NCI-H526 treated with DMSO at 0.1 percent for 48 hours (cell line): ENCODE measurements around the gene ATAD3A.
"Not testable (repeated sequence)": the region's sequence is repeated elsewhere in the genome, so short reads cannot be mapped to it uniquely, and the experiment has no call there.

Experiments used
- DNase-seq: peaks from one replicate; lab custom pipeline; 2025; lab: John Stamatoyannopoulos, UW

ATAD3A gene

DNA sequence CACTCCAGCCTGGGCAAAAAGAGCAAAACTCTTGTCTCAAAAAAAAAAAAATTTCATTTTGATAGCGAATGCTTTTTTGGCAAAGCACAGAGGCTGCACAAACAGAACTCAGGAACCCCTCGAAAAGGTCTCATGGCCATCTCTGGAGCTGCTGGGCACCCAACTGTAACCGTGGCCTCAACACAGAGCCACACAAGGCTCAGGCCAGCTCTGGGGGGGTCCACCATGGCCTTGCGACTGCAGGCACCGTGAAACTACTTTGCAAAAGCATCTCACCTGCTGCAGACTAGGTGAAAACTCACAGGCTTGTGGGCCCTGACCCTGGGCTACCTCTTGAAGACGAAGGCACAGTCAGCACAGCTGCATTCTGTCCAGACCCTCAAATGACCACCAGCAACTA lies 44.5 kb downstream of the ATAD3A start:
- no peak for DNase-seq

DNA sequence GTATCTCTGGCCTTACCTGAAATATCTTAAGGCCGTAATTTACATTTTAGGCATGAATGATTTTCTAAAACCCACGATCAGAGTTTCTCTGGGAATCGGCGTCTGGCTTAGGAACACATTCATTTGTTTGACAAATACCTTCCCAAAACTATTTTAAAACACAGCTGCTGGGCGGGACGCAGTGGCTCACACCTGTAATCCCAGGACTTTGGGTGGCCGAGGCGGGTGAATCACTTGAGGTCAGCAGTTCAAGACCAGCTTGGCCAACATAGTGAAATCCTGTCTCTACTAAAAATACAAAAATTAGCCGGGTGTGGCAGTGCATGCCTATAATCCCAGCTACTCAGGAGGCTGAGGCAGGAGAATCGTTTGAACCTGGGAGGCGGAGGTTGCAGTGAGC lies 45.0 kb downstream of the ATAD3A start:
- DNase-seq = not testable (repeated sequence)

DNA sequence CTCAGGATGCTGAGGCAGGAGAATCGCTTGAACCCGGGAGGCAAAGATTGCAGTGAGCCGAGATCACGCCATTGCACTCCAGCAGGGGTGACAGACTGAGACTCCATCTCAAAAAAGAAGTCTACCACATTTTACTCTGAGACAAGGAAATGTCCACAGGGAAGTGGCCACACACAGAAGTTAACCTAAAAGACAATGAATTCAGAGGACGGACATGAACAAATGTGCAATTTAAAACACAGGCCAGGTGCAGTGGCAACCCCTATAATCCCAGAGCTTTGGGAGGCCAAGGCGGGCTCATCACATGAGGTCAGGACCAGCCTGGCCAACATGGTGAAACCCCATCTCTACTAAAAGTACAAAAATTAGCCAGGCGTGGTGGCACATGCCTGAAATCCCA lies 45.7 kb downstream of the ATAD3A start:
- not testable (repeated sequence) for DNase-seq

DNA sequence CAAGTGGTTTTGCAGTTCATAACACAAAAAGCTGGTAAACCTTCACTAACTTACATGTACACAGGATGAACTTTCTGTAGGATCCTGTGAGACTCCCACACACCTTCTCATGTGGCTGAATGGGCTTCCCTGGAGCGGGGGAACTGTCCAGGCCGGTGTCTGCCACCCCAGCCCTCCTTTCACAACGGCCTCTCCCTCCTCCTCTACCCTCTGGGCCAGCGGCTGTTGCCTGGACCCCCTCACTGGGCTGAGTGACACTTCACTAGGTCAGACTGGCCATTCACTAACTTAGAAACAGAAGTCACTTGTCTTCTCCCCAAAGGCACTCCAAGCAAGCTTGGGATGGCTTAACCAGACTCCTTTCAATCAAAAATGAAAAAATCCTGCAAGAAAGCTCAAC lies 46.6 kb downstream of the ATAD3A start:
- no peak for DNase-seq

DNA sequence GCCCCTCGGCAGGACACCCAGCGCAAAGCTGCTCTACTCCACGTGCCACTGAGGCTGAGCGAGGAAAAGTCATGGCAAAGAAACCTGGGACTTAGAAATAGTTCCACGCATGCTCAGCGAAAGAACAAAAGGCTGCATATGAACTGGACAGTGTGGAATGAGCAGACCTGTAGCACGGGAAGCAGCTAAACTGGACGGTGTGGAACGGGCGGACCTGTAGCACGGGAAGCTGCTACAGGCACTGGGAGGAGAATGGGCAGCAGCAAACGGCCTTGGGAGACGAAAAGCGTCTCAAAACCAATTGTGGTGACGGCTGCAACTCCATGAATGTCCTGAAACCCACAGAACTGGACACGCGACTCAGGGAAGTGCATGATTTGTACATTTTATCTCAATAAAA lies 47.1 kb downstream of the ATAD3A start:
- no peak for DNase-seq

DNA sequence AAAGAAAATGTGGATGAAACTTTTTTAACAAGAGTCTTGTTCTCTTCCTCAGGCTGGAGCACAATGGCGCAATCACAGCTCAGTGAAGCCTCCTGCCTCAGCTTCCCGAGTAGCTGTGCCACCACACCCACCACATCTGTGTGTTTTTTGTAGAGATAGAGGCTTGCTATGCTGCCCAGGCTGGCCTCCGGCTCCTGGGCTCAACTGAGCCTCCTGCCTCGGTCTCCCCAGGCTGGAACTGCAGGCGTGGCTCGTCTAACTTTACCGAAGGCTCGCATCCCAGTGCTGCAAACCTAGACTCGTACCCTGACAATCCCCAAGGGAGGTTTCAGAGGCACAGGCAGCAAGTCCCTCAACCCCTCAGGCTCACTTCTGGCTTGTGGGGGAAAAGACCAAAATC lies 48.2 kb downstream of the ATAD3A start:
- DNase-seq = no peak

DNA sequence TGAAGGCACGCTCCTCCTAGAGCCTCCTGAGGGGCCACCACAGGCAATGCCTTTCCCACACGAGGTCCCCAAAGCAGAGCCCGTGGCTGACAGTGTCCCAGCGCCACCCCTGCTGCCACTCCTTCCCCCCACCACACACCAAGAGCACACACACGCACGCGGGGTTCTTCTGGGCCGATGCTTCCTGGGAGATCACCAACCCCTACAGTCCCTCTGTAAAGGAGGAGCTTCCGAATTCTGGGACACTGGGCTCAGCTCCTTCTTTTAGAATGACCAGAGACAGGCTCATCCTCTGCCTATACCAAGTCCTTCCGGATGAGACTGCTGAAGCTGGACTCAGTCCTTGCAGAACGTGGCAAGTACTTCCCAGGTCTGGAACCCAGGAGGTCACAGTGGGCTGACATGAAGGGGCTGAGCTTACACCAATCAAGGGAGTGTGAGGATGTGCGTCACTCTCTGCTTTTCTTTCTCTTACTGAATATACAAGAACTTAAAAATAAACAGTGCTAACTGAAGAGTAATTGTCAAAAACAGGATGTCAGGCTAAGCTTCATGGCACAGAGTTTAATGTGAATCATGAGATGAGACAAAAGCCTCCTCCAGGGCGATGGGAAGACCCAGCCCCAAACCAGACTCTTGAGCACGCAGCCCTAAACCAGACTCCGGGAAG lies 50.0 kb downstream of the ATAD3A start:
- no peak for DNase-seq

DNA sequence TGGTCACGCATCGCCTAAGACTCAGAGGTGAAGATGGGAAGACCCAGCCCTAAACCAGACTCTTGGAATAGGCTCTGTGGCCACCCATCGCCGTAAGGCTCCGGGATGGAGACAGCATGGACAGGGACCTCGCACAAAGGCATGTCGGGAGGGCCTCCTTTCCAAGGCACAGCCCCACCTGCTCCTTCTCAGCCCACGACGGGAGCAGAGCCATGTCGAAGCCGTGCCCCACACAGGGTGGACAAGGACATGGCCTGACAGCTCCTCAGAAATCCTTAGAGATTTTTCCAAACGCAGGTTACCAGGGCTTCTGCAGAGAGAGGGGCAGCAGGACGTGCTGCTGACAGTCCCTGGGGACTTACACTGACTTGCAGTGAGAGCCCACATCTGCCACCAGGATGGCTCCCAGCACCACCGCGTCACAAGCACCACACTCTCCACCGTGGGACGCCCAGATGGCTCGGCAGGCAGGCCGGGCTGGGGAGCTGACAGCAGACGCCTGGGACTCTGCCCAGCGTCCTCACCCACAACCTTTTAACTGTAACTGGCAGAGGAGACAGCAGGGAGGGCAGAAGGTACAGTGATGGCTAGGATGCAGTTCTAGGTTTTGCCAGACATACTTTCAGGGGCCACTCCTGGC lies 50.7 kb downstream of the ATAD3A start:
- DNase-seq = no peak

DNA sequence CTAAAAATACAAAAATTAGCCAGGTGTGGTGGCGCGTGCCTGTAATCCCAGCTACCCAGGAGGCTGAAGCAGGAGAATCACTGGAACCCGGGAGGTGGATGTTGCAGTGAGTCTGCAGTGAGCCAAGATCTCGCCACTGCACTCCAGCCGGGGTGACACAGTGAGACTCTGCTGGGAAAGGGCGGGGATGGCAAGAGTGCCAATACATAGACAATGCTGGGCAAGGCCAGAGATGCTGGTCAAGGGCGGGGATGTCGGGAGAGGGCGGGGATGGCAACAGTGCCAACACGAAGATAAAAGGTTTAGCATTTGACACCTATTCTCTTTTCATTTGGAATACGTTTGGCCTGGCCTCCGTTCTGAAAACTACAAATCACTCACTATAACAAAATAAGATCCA lies 51.7 kb downstream of the ATAD3A start:
- no peak for DNase-seq

DNA sequence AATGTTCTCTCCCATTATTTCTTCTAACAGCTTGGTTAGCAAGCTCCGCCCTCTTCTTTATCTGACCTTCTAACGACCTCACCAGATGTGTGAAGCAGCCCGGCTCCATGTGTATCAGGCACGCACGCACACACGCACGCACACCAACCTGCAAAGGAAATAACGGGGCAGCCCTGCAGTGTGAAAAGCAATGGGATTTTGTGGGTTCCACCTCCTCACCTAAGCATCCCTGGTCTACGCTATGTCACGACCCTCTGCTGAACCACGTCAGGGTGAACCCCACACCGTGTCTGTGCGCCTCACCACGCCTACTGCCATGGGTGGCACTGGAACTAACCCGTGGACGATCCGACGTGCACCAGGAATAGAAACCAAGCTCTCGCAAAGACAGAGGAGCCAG lies 52.3 kb downstream of the ATAD3A start:
- no peak for DNase-seq

DNA sequence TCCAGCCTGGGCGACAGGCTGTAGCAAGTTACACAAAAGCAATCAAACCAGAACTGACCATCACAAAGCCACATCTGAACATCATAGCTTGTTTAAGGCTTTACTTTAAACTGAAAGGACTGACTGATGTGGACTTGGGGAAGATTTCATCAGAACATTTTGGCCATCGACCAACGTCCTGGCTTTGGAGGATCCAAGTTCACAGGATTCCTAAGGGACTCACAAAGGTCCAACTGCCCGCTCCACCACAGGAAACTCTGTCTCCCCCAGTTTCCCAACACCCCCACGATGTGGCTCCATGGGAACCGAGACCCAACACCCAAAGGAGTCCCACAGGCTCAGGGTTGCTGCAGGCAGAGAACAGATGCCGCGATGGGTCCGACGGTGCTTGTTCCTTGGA lies 53.4 kb downstream of the ATAD3A start:
- no peak for DNase-seq

DNA sequence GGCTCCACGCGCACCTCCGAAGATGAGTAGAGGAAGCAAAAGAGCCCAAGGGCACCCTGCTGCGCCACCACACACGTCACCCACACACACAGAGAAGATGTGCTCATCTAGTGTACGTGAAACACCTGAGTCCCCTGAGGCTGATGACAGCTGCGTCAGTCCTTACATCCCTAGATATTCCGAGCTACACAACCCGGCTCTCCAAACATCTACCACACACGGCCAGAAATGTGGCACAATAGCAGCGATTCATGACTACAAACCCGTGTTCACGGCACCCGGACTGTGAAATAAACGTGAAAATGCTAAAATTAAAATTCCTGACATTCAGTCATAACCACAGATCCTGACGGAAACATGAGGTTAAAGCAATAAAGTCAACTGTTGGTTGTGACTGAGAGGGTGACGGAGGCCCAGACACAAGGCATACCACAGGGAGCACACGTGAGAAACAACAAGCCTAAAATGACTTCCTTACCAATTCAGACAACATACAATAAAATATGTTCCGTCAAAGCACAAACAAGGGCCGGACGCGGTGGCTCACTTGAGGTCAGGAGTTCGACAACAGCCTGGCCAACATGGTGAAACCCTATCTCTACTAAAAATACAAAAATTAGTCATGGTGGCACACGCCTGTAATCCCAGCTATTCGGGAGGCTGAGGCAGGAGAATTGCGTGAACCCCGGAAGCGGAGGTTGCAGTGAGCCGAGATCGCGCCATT lies 55.4 kb downstream of the ATAD3A start:
- DNase-seq = no peak

DNA sequence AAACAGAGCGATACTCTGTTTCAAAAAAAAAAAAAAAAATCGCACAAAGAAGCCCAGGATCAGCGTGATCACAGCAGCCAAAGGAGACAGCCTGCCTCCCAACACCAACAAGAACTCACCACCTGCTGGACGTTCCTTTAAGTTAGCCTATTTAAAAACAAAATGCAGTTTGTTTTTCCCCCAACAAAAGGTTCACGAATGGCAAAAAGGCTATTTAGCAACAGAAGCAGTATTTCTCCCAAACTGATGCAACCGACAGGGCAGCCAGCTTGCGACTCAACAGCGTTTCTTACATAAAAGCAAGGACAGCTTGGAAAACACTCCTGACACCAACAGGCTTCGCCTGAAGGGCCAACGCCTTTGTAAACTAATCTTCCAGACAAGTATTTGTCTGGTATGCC lies 55.9 kb downstream of the ATAD3A start:
- DNase-seq = no peak

DNA sequence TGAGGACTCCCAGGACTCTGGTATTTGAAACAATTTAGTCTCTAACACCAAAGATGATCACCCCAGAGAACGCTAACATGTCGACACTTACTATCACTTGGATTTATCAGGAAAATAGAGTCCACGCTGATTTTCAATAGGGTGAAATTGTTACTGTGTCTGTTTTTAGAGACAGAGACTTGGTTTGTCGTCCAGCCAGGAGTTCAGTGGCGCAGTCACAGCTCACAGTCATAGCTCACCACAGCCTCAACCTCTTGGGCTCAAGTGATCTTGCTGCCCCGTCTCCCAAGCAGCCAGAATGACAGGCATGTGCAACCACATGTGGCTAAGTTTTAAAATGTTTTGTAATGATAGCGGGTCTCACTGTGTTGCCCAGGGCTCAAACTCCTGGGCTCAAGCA lies 57.4 kb downstream of the ATAD3A start:
- no peak for DNase-seq

DNA sequence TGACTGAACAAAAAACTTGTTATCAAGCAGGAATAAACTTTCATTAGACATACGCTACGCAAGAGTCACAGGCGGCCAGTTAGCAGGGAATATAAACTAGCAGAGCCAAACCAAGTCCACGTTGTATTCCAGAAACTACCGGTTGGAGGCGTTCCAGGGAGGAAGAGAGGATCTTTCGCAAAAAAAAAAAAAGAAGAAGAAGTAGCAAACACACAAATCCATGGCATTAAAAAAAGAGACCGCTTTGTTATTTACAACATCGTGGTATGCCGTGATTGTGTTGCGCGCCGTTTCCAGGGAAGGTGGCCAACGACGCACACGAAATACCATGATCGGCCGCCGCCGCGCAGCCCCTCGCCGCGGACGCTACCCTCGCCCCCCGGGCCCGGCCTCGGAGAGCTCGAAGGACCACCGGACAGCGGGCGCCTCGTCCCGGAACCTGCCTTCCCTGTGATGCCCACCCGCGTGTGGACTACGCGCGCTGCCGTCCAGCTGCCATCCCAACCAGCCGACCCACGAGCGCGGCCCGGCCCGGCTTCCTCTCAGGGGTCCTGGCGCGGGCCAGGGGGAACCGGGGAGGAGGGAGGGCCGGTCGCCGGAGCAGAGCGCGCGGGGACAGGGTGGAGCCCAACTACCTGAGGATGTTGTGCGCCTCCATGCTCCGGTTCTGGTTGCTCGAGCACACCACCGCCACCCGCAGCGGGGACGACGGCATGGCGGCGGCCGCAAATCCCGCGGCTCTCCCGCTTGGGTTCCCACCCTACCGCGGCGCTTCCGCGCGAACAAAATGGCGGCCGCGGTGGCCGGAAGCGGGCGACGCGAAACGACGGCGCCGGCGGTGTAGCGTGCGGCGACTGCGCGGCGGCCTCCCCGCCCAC lies 62.1 kb downstream of the ATAD3A start:
- DNase-seq = peak; percentile 39

DNA sequence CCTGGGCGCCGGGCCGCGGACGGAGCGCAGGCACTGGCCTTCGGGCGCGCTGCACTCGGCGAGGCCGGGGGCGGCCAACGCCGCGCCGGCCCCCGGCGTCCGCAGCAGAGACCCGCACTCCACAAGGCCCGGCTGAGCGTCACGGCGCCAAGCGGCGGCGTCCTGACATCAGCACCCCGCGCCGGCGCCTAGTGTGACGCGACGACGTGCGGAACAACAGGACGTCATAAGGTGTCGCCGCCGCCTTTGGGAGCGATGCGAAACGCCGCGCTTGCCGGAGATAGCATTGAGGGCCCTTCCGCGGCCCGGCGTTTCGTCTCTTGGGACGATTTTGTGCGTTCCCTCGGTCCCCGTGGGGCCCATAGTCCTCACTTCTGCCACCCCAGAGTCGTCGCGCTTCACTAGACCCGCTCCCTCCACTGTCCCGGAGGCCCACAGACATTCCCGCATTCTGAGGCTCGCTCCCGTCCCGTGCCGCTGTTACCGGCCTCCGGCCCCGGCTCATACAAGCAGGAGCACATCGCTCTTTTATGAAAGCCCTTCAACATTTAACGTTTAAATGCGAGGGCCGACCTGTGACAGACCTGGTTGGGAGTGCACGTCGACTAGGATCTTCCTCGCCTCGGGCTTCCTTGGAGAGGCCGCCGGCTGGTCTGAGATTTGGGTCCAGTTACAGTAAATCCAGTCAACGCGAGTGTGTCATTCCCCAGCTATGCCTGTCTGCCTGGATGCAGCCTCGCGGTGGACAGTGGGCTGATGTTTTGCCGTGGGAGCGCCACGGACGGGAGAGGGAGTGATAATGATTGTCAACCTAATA lies 63.0 kb downstream of the ATAD3A start, which contains the start of gene SSU72:
TSS of gene SSU72 (minus strand) at position 143 of the 817 bp plus-strand sequence. CDS start 306 bp downstream, outside the sequence.
- peak; percentile 79 for DNase-seq

DNA sequence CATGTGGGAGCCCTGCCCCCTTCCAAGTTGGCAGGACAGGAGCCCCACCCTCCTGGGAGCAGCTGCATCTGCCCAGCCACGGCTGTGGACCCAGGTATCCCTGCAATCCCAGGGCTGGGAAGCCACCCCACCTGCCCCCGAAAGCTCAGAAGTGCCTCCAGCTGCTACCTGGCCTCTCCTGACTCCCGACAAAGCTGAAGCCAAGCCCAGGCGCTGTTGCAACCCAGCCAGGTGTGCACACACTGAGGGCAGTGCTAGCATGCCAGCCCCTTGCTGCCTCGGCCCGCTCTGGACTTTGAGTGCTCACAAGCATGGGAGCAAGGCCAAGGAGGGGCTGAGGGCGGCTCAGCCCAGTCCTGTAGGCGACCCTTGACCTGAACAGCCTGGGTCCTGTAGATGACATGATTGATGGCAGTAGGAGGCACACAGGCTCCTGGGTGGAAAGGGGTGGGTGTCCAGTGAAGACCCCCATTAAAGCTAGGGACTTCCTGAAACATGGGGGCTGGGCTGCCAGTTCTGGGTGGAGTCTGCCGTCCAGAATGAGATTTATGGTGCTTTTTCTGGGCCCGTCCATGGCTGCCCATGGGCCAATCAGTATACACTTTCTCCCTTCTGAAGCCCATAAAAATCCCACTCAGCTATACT lies 65.5 kb downstream of the ATAD3A start:
- no peak for DNase-seq

DNA sequence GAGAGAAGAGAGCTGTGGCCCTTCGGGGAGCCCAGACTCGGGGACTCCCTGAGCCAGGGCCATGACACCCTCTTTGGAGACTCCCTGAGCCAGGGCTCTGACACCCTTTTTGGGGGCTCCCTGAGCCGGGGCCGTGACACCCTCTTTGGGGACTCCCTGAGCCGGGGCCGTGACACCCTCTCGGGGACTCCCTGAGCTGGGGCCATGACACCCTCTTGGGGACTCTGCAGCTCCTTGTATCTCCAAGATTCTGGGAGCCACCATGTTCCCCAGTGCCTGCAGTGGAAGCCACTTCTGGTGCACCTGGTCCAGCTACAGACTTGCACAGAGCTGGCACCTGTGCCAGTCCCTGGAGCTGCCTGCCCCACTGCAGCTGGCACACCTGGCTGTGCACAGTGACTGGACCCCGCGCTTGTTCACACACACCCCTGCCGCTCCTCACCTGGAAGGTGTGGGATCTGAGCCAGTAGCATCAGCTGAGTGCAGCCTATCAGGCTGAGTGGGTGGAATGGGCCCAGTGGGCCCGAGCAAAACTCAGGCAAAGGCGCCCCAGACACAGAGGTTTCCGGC lies 66.5 kb downstream of the ATAD3A start:
- DNase-seq = no peak

DNA sequence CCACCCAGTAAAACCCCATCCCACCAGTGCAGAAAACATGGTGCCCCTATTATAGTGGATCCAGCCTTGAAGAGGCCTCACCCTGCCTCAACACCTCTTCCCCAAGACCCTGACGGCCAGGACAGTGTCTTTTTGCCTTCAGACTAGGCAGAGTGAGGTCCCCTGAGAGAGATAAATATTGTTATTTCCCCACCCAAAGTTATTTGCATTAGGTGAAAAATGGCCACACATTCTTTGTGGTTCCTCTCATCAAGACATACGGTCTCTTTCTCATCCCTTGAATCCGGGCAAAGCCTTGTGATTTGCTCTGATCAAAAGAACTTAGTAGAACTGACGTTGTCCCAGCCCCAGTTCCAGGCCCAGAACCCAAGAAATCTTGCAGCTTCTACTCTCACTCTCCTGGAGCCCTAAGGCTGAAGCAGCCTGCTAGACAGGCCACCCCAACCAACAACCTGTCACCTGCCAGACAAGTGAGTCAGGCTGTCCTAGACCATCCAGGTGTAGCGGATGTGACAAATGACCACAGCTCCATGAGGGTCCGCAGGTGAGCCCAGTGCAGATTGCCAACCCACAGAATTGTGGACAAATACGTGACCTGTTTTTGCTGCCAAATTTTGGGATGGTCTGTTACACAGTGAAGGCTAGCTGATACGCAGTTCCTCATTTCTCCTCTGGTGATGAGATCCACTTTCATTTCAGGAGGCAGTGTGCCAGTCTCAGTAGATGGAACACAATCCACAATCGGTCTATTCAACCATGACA lies 70.8 kb downstream of the ATAD3A start:
- no peak for DNase-seq
